DOHH2 (cell line): ENCODE results near the gene STAG1.

ENCODE experiments used
- H3F3A ChIP-seq: fragments of 200-600 bp; sonication (generic), shearing (Covaris generic); 2 replicates; pipeline ENCODE4 v1.6.0; 2016; ENCODE audit warnings: antibody characterized with exemption, mild to moderate bottlenecking; ENCODE audit not compliant: control insufficient read depth, insufficient read depth
- H3K27ac ChIP-seq: fragments of 200-600 bp; sonication (generic); 2 replicates; pipeline ENCODE4 v1.5.1; 2014; ENCODE audit warnings: low read depth, mild to moderate bottlenecking, low read length, moderate library complexity
- H3K27me3 ChIP-seq: fragments of 200-600 bp; sonication (generic); 2 replicates; pipeline ENCODE4 v1.6.1; 2014; ENCODE audit warnings: mild to moderate bottlenecking, low read length, mixed read lengths; ENCODE audit not compliant: control insufficient read depth
- H3K36me3 ChIP-seq: fragments of 200-600 bp; sonication (generic); 2 replicates; pipeline ENCODE4 v1.6.1; 2014; ENCODE audit warnings: mild to moderate bottlenecking, low read length, moderate library complexity, mixed read lengths; ENCODE audit not compliant: control insufficient read depth
- H3K4me1 ChIP-seq: fragments of 200-600 bp; sonication (generic); 2 replicates; pipeline ENCODE4 v1.6.1; 2014; ENCODE audit warnings: mild to moderate bottlenecking, low read length, mixed read lengths; ENCODE audit not compliant: control insufficient read depth
- H3K4me2 ChIP-seq: fragments of 200-600 bp; sonication (generic); 2 replicates; pipeline ENCODE4 v1.6.0; 2014; ENCODE audit warnings: mild to moderate bottlenecking, low read length, moderate library complexity
- H3K4me3 ChIP-seq: fragments of 200-600 bp; sonication (generic); 2 replicates; pipeline ENCODE4 v1.5.1; 2014; ENCODE audit warnings: mild to moderate bottlenecking, low read length, mixed read lengths
- H3K79me2 ChIP-seq: fragments of 200-600 bp; sonication (generic); 2 replicates; pipeline ENCODE4 v1.6.1; 2014; ENCODE audit warnings: mild to moderate bottlenecking, low read length, mixed read lengths; ENCODE audit not compliant: control insufficient read depth
- H3K9me2 ChIP-seq: fragments of 200-600 bp; sonication (generic); replicated peaks from 2 replicates; pipeline ENCODE4 v1.6.1; 2014; ENCODE audit warnings: mild to moderate bottlenecking, low read length, mixed read lengths; ENCODE audit not compliant: control insufficient read depth
- H3K9me3 ChIP-seq: fragments of 200-600 bp; sonication (generic); 2 replicates; pipeline ENCODE4 v1.6.1; 2014; ENCODE audit warnings: antibody characterized with exemption, low read length, mixed read lengths; ENCODE audit not compliant: control insufficient read depth, insufficient read depth
- H4K20me1 ChIP-seq: fragments of 200-600 bp; sonication (generic); 2 replicates; pipeline ENCODE4 v1.6.0; 2014; ENCODE audit warnings: low read depth, mild to moderate bottlenecking, antibody characterized with exemption, low read length, moderate library complexity; ENCODE audit not compliant: control insufficient read depth, insufficient read depth
- CTCF ChIP-seq: fragments of 200-600 bp; sonication (generic); IDR thresholded peaks from one replicate; pipeline ENCODE4 v1.5.1; 2014; ENCODE audit warnings: antibody characterized with exemption, mild to moderate bottlenecking, low read depth, low read length; ENCODE audit not compliant: poor library complexity, severe bottlenecking
- EZH2phosphoT487 ChIP-seq: fragments of 200-600 bp; sonication (generic); IDR thresholded peaks from 2 replicates; pipeline ENCODE4 v1.6.1; 2017; ENCODE audit warnings: borderline replicate concordance, mild to moderate bottlenecking, antibody characterized with exemption, low read length, moderate library complexity, mixed read lengths

The STAG1 gene

GRCh38 chr3:136595913-136596697 is 156.1 kb downstream of the STAG1 start:
- TF ChIP-seq CTCF (no peak), EZH2phosphoT487 (no peak)
- Histone ChIP-seq H3K4me1 (peaks cover 16% of the 10 kb centered on the region), H3K36me3 (peaks cover 5% of the 10 kb centered on the region), H3F3A (no peaks in the 10 kb centered on the region), H3K27me3 (no peaks in the 10 kb centered on the region), H3K79me2 (peaks cover 33% of the 10 kb centered on the region), H3K4me3 (no peak overlapping the region), H3K9me3 (no peaks in the 10 kb centered on the region), H3K27ac (no peak overlapping the region), H4K20me1 (no peaks in the 10 kb centered on the region), H3K9me2 (no peaks in the 10 kb centered on the region), H3K4me2 (peak overlapping the region; percentile 3; the same call in 1 of the 2 replicates)

GRCh38 chr3:136586580-136586979 is 165.6 kb downstream of the STAG1 start:
- TF ChIP-seq CTCF (no peak), EZH2phosphoT487 (no peak)
- Histone ChIP-seq H3K36me3 (peaks cover 6% of the 10 kb centered on the region; the same call in 1 of the 2 replicates), H3K9me3 (no peaks in the 10 kb centered on the region), H3K27ac (no peak overlapping the region), H3K4me2 (no peak overlapping the region), H3K9me2 (no peaks in the 10 kb centered on the region), H3K4me3 (no peak overlapping the region), H3F3A (0 out of 2 replicates have a peak, but pooled peaks cover 2% of the 10 kb centered on the region), H4K20me1 (no peaks in the 10 kb centered on the region), H3K4me1 (no peaks in the 10 kb centered on the region), H3K79me2 (no peaks in the 10 kb centered on the region; the same call in 1 of the 2 replicates), H3K27me3 (no peaks in the 10 kb centered on the region)

- H3K27me3 ChIP-seq: no peaks in the 10 kb centered on the region
- H4K20me1 ChIP-seq: no peaks in the 10 kb centered on the region
- H3K4me1 ChIP-seq: no peaks in the 10 kb centered on the region
- H3K9me2 ChIP-seq: no peaks in the 10 kb centered on the region
- TF ChIP-seq CTCF (no peak), EZH2phosphoT487 (no peak)
- H3K4me2 ChIP-seq: no peak overlapping the region
- H3K36me3 ChIP-seq: peaks cover 6% of the 10 kb centered on the region; the same call in 1 of the 2 replicates
- 0 out of 2 replicates have a peak, but pooled peaks cover 2% of the 10 kb centered on the region for H3F3A ChIP-seq
- H3K27ac ChIP-seq: no peak overlapping the region
- H3K9me3 ChIP-seq: no peaks in the 10 kb centered on the region
- H3K79me2 ChIP-seq: no peaks in the 10 kb centered on the region
- H3K4me3 ChIP-seq: no peak overlapping the region
Observed at GRCh38 chr3:136584728-136585127, 167.4 kb downstream of the STAG1 start.
